Cerebellar nuclear complex (tissue), 1 donor: ENCODE measurements around the gene TMEM214.

Experiments
- DNase-seq, 2 experiments: peaks; one replicate each; lab custom pipeline; 2025; lab: John Stamatoyannopoulos, UW

TMEM214 gene

GRCh38 chr2:27010139-27010538 is 22.6 kb upstream of the TMEM214 start:
- DNase-seq: no peak

- no peak for DNase-seq
Measured at GRCh38 chr2:27013738-27014137, 19.0 kb upstream of the TMEM214 start.

- no peak for DNase-seq
Measured at GRCh38 chr2:27014771-27015433, 17.9 kb upstream of the TMEM214 start.

- peak in 1 of 2 experiments; percentile 3 for DNase-seq
Measured at GRCh38 chr2:27016801-27017325, 15.9 kb upstream of the TMEM214 start.

- DNase-seq: no peak
Measured at GRCh38 chr2:27018142-27018541, 14.6 kb upstream of the TMEM214 start.

- DNase-seq: no peak
Measured at GRCh38 chr2:27019459-27019858, 13.3 kb upstream of the TMEM214 start.

- DNase-seq: no peak
Measured at GRCh38 chr2:27019931-27020855, 12.6 kb upstream of the TMEM214 start.

GRCh38 chr2:27021253-27022049 is 11.3 kb upstream of the TMEM214 start:
- no peak for DNase-seq

GRCh38 chr2:27023740-27024139 is 9.0 kb upstream of the TMEM214 start:
- no peak for DNase-seq

GRCh38 chr2:27024188-27024587 is 8.6 kb upstream of the TMEM214 start:
- DNase-seq: no peak

GRCh38 chr2:27024812-27025211 is 8.0 kb upstream of the TMEM214 start:
- DNase-seq: no peak

- DNase-seq: no peak
Measured at GRCh38 chr2:27025281-27025800, 7.4 kb upstream of the TMEM214 start.

- no peak for DNase-seq
Measured at GRCh38 chr2:27025861-27026851, 6.6 kb upstream of the TMEM214 start.

- no peak for DNase-seq
Measured at GRCh38 chr2:27027211-27027651, 5.5 kb upstream of the TMEM214 start.

- DNase-seq: no peak
Measured at GRCh38 chr2:27029051-27029450, 3.7 kb upstream of the TMEM214 start.

GRCh38 chr2:27033253-27033852 is 588 bp downstream of the TMEM214 start:
- DNase-seq: no peak

GRCh38 chr2:27038012-27038411 is 5.2 kb downstream of the TMEM214 start:
- no peak for DNase-seq

- DNase-seq: no peak
Measured at GRCh38 chr2:27038631-27039339, 6.0 kb downstream of the TMEM214 start.

GRCh38 chr2:27039426-27039825 is 6.7 kb downstream of the TMEM214 start:
- DNase-seq: no peak

GRCh38 chr2:27039871-27040270 is 7.1 kb downstream of the TMEM214 start:
- DNase-seq: no peak
